22Rv1 (cell line): ENCODE data around the gene FBXW7.

ENCODE experiments used
- CTCF ChIP-seq: fragments of 450-650 bp; IDR thresholded peaks from 2 replicates; pipeline ENCODE4 v1.5.1; 2017; ENCODE audit warnings: mild to moderate bottlenecking
- ZFX ChIP-seq: fragments of 450-650 bp; IDR thresholded peaks from 2 replicates; pipeline ENCODE4 v1.6.1; 2017; ENCODE audit warnings: antibody characterized with exemption, borderline replicate concordance

GRCh38 chr4:152556834-152557233 is 20.9 kb upstream of the FBXW7 start:
- TF ChIP-seq ZFX (no peak), CTCF (no peak)
